Skeletal muscle tissue (tissue), 4 donors: ENCODE results near the gene LPCAT2. TPM values are rescaled to one million over a fixed set of nuclear protein-coding genes. Genes with fewer than 3 reads are reported as not detected.
A peak's percentile ranks its signal among the peaks of the same experiment; 100 is the strongest.

Source experiments
- H3K27ac ChIP-seq: one replicate; pipeline ENCODE4 v1.7.0; 2013; ENCODE audit warnings: mild to moderate bottlenecking, low read depth, low read length, inconsistent platforms
- H3K27me3 ChIP-seq, 3 donors: one replicate each; pipeline ENCODE4 v1.7.0; 2013; ENCODE audit warnings: low read length in 3 of 3; ENCODE audit not compliant: control insufficient read depth in 3 of 3, insufficient read depth in 3 of 3
- H3K36me3 ChIP-seq, 3 donors: one replicate each; pipeline ENCODE4 v1.7.0; 2013; ENCODE audit warnings: low read length in 3 of 3; ENCODE audit not compliant: control insufficient read depth in 3 of 3, insufficient read depth in 3 of 3
- H3K4me1 ChIP-seq, 3 donors: one replicate each; pipeline ENCODE4 v1.7.0; 2013; ENCODE audit warnings: low read length in 3 of 3, mild to moderate bottlenecking in 3 of 3; ENCODE audit not compliant: control insufficient read depth in 3 of 3, insufficient read depth in 3 of 3
- H3K4me3 ChIP-seq, 3 donors: one replicate each; pipeline ENCODE4 v1.7.0; 2013; ENCODE audit warnings: low read length in 3 of 3
- H3K9ac ChIP-seq, 3 donors: one replicate each; pipeline ENCODE4 v1.7.0; 2013; ENCODE audit warnings: low read length in 3 of 3, mild to moderate bottlenecking in 3 of 3, moderate library complexity in 2 of 3, low read depth in 1 of 3
- H3K9me3 ChIP-seq, 3 donors: one replicate each; pipeline ENCODE4 v1.7.0; 2013; ENCODE audit warnings: low read length in 3 of 3; ENCODE audit not compliant: control insufficient read depth in 3 of 3
- total RNA-seq: library from RNA; depleted of rRNA; stranded (reverse); fragments of >200 nt; gene quantifications from one replicate; pipeline ENCODE4 v1.2.3, GENCODE V29; 2014
- donor health status: Osteomylitis.

Gene LPCAT2
- total RNA-seq, 1 donor from 2014 or later: 24.5 TPM

GRCh38 chr16:55510185-55510805 is 1.4 kb downstream of the LPCAT2 start:
- Histone ChIP-seq H3K9ac (peak overlapping the region in 1 of 3 donors; percentile 40), H3K27ac (no peak overlapping the region)

GRCh38 chr16:55512941-55513340 is 4.1 kb downstream of the LPCAT2 start:
- Histone ChIP-seq H3K9me3 (peaks cover 0 to 3% (median 0%) of the 10 kb centered on the region in 3 donors), H3K9ac (no peak overlapping the region), H3K4me3 (no peak overlapping the region), H3K27me3 (peaks cover 0 to 4% (median 0%) of the 10 kb centered on the region in 3 donors), H3K27ac (no peak overlapping the region), H3K4me1 (peaks cover 0 to 7% (median 4%) of the 10 kb centered on the region in 3 donors), H3K36me3 (peaks cover 0 to 1% (median 0%) of the 10 kb centered on the region in 3 donors)

More at GRCh38 chr16:55510185-55510805, 1.4 kb downstream of the LPCAT2 start:
- Histone ChIP-seq H3K4me3 (peak overlapping the region in 2 of 3 donors; percentile 63 to 65), H3K9me3 (peaks cover 0 to 3% (median 0%) of the 10 kb centered on the region in 3 donors), H3K4me1 (peaks cover 0 to 7% (median 4%) of the 10 kb centered on the region in 3 donors), H3K36me3 (peaks cover 6 to 9% (median 6%) of the 10 kb centered on the region in 3 donors), H3K27me3 (peaks cover 0 to 4% (median 0%) of the 10 kb centered on the region in 3 donors)

GRCh38 chr16:55513616-55514015 is 4.7 kb downstream of the LPCAT2 start:
- Histone ChIP-seq H3K9ac (no peak overlapping the region), H3K27ac (no peak overlapping the region), H3K9me3 (peaks cover 0 to 3% (median 0%) of the 10 kb centered on the region in 3 donors), H3K4me3 (peak overlapping the region in 1 of 3 donors; percentile 15), H3K4me1 (peaks cover 0 to 7% (median 4%) of the 10 kb centered on the region in 3 donors), H3K36me3 (no peaks in the 10 kb centered on the region), H3K27me3 (peaks cover 0 to 4% (median 0%) of the 10 kb centered on the region in 3 donors)

GRCh38 chr16:55515111-55515510 is 6.2 kb downstream of the LPCAT2 start:
- Histone ChIP-seq H3K36me3 (no peaks in the 10 kb centered on the region), H3K27ac (no peak overlapping the region), H3K9me3 (peaks cover 0 to 3% (median 0%) of the 10 kb centered on the region in 3 donors), H3K4me3 (no peak overlapping the region), H3K4me1 (no peaks in the 10 kb centered on the region), H3K27me3 (no peaks in the 10 kb centered on the region), H3K9ac (no peak overlapping the region)

DNA sequence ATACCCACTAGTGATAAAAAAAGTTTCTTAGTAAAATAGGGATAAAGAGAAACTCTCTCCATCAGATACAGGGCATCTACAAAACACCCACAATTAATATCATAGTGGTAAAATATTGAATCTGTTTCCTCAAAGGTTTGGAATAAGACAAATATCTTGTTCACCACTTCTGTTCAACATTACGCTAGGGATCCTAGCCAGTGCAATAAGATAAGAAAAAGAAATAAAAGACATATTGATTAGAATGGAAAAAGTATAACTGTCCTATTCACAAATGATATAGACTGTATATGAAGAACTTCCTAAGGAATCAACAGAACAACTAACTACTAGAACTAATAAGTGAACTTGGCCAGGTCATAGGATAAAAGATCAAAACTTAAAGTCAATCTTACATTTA is 12.9 kb downstream of the LPCAT2 start:
- H3K9me3 ChIP-seq: peaks cover 0 to 8% (median 0%) of the 10 kb centered on the region in 3 donors
- H3K4me3 ChIP-seq: no peak overlapping the region
- H3K36me3 ChIP-seq: no peaks in the 10 kb centered on the region
- H3K4me1 ChIP-seq: no peaks in the 10 kb centered on the region
- no peak overlapping the region for H3K27ac ChIP-seq
- no peak overlapping the region for H3K9ac ChIP-seq
- no peaks in the 10 kb centered on the region for H3K27me3 ChIP-seq

DNA sequence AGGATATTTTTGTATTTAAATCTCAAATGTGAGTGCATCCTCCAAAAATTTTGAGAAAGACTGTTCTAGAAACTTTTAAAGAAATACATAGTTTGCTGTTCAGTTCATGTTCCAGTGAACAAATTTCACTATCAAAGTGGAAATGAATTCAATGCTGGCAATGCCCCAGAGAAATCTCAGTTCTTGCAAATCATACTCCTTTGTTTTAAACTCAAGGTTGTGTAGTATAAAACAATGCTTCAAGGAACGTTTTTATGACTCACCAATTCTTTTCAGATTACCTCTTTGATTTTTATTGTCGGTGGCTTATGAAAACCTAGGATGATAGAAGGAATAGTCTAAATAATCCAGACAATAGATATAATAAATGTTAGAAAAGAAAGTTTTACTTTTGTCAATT is 17.6 kb downstream of the LPCAT2 start:
- H3K27ac ChIP-seq: no peak overlapping the region
- no peaks in the 10 kb centered on the region for H3K36me3 ChIP-seq
- no peak overlapping the region for H3K9ac ChIP-seq
- H3K4me3 ChIP-seq: no peak overlapping the region
- no peaks in the 10 kb centered on the region for H3K4me1 ChIP-seq
- H3K27me3 ChIP-seq: no peaks in the 10 kb centered on the region
- H3K9me3 ChIP-seq: peaks cover 0 to 6% (median 0%) of the 10 kb centered on the region in 3 donors

DNA sequence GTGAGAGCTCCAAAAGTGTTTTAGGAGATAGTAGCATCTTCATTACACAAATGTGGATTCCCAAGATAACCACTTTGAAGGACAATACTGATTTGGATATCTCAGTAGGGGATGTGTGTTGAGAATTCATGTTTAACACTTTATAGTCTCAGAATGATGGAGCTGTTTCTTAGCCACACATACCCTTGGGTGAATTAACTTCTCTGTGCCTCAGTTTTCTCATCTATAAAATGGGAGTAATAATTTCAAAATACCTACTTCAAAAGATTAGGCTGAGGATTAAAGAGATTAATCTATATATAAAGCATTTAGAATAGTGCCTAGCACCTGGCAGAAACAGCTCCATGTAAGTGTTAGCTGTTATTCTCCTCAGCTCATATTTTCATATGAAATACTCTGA is 19.0 kb downstream of the LPCAT2 start:
- no peak overlapping the region for H3K4me3 ChIP-seq

DNA sequence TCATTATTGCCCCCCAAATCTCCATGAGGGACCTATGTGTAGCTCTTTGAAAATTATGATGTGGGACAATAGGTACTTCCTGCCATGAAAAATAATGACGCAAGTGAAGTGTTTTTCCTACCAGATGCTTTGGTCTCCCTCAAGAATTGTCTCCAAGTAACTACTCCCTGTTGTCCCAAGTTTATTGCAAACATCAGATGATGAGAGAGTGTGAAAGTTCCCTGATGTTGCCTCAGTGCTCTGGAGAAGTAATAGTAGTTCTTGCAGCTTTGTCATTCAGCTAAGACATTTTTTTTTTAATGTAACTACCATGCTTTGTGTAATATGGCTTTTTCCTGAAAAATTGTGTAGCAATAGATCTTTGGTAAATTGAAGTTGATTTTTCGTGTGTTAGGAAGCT is 20.1 kb downstream of the LPCAT2 start:
- Histone ChIP-seq H3K27me3 (no peaks in the 10 kb centered on the region), H3K27ac (no peak overlapping the region), H3K9ac (no peak overlapping the region), H3K4me1 (no peaks in the 10 kb centered on the region), H3K4me3 (no peak overlapping the region), H3K9me3 (no peaks in the 10 kb centered on the region), H3K36me3 (no peaks in the 10 kb centered on the region)

More for the DNA sequence above, 19.0 kb downstream of the LPCAT2 start:
- Histone ChIP-seq H3K9me3 (no peaks in the 10 kb centered on the region), H3K9ac (no peak overlapping the region), H3K27me3 (no peaks in the 10 kb centered on the region), H3K36me3 (no peaks in the 10 kb centered on the region), H3K27ac (no peak overlapping the region), H3K4me1 (no peaks in the 10 kb centered on the region)

- H3K4me3 ChIP-seq: no peak overlapping the region
- H3K27ac ChIP-seq: no peak overlapping the region
- H3K4me1 ChIP-seq: no peaks in the 10 kb centered on the region
- H3K36me3 ChIP-seq: no peaks in the 10 kb centered on the region
- H3K9me3 ChIP-seq: no peaks in the 10 kb centered on the region
- no peak overlapping the region for H3K9ac ChIP-seq
- no peaks in the 10 kb centered on the region for H3K27me3 ChIP-seq
Measured at GRCh38 chr16:55530316-55530856, 21.5 kb downstream of the LPCAT2 start.

DNA sequence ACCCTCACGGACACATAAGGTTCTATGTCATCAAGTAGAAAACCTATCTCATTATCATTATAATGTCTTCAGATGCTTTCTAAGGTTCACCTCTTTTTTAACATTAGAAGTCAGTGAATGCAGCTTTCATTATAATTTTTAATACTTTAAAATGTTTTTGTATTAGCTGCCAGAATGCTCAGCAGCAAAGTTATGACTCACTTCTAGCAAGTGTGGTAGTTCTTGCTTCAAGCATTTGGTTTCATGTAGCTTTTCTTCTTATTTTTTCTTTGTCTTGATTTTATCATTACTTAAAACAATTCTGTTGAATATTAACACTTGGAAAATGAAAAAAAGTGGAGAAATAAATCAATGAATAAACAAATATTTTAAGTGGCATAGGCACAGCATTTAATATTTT is 23.4 kb downstream of the LPCAT2 start:
- Histone ChIP-seq H3K27ac (no peak overlapping the region), H3K4me3 (no peak overlapping the region), H3K4me1 (no peaks in the 10 kb centered on the region)

More for the DNA sequence above, 23.4 kb downstream of the LPCAT2 start:
- H3K9me3 ChIP-seq: no peaks in the 10 kb centered on the region
- no peaks in the 10 kb centered on the region for H3K27me3 ChIP-seq
- H3K36me3 ChIP-seq: no peaks in the 10 kb centered on the region
- H3K9ac ChIP-seq: no peak overlapping the region
